HG03175 (cell line): ENCODE results near the gene XRN2.

ENCODE experiments used
- ATAC-seq: cut with Tn5 transposase; IDR thresholded peaks from one replicate; pipeline ENCODE4 v1.9.1; 2021; ENCODE audit warnings: mild to moderate bottlenecking, moderate library complexity; ENCODE audit not compliant: unreplicated experiment

Gene XRN2

GRCh38 chr20:21301940-21302663 is 1.0 kb upstream of the XRN2 start:
- ATAC-seq = no peak

DNA sequence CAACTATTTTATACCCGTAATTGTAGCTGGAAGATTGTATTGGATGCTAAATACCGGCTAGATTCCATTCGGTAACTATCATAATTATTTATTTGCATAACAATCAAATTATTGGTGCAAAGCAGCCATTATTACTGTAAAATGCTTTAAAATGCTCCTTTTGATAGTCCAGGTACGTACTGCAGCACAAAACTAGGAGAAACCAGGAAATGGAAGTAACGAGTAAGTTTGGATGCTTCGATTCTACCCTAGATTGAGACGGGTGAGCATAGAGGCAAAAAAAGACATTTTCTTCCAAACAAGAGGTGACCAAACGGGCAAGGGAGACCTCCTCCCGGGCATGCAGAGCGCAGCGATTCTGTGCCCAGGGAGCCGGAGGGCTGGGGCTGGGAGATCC is 469 bp upstream of the XRN2 start:
- ATAC-seq = peak; percentile 28

GRCh38 chr20:21303872-21304586 is 898 bp downstream of the XRN2 start:
- peak; percentile 4 for ATAC-seq

- no peak for ATAC-seq
These were observed 5.2 kb downstream of the XRN2 start for GRCh38 chr20:21308340-21308739.

DNA sequence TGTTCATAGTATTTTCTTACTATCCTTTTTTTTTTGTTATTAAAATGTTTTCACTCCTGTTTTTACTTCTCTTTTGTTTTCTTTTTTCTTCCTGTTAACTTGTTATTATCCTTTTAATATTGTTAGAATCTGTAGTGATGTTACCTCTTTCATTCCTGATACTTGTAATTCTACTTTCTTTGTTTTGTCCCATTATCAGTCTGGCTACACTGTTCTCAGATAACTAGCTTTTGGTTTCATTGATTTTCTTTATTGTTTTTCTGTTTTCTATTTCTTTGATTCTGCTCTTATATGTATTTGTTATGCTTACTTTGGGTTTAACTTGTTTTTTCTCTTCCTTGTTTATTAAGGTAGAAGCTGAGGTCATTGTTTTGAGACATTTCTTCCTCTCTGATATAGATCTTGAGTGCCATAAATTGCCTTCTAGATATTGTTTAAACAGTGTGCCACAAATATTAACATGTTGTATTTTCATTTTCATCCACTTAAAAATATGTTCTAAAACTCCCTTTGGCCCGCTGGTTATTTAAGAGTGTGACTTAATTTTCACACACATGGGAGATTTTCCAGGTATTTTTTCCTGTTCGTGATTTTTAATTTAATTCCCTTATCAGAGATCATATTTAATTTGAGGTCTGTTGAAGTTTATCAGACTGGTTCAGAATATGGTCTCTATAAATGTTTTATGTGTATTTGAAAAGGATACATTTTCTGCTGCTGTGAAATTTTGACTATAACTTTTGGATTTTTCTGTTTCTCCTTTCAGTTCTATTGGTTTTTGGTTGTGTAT is 6.7 kb downstream of the XRN2 start:
- no peak for ATAC-seq

GRCh38 chr20:21312813-21313474 is 9.8 kb downstream of the XRN2 start:
- no peak for ATAC-seq

DNA sequence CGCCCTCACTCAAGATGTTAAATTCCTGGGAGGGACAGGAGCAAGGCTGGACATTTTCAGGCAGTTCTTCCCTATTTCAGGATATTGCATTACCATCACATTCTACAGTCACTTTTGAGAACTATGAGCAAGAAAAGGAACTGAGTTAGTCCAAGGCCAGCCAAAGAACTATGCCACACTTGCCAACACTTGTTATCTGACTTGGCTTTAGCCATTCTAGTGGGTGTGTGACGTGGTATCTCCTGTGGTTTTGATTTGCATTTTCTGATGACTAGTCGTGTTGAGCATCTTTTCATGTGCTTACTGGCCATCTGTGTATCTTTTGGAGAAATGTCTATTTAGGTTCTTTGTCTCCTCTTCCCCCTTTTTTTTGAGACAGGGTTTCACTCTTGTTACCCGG is 12.0 kb downstream of the XRN2 start:
- ATAC-seq = no peak

- ATAC-seq = no peak
These were observed 19.1 kb downstream of the XRN2 start for GRCh38 chr20:21322083-21322710.

- no peak for ATAC-seq
These were observed 19.8 kb downstream of the XRN2 start for GRCh38 chr20:21322921-21323331.

DNA sequence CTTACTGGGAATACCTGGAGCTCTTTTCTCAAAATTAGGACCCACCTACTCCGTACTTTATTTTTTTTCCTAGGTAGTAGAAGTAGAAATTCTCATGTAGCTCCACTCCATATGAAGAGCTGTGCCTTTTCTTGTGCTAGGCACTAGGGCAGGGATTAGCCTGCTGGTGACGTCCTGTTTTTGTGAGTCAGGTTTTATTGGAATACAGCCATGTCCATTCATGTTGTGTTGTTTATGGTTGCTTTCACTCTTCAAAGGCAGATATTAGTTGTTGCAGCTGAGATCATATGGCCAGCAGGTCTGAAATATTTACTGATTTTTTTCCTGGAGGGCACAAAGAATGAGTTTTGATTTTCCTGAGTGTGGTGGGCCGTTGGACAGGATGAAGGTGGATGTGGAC is 20.5 kb downstream of the XRN2 start:
- ATAC-seq = no peak

DNA sequence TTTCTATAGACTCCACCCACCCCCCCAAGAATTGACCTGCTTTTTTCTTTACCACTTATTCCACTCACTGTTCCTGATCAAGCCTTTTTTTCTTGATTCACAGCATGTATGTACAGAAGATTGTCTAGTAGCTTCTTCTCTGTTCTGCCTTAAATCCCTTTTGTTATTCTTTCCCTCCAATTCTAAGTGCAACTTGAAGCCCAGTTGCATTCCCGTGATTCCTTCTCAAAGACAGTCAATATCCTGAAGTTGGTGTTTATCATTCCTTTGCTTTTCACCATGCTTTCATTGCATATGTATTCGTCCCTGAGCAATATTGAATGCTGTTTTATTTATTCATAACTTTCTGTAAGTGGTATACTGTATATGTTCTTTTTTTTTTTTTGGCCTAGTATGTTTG is 21.0 kb downstream of the XRN2 start:
- no peak for ATAC-seq

GRCh38 chr20:21325296-21325695 is 22.2 kb downstream of the XRN2 start:
- ATAC-seq = no peak

GRCh38 chr20:21326700-21327099 is 23.6 kb downstream of the XRN2 start:
- no peak for ATAC-seq

DNA sequence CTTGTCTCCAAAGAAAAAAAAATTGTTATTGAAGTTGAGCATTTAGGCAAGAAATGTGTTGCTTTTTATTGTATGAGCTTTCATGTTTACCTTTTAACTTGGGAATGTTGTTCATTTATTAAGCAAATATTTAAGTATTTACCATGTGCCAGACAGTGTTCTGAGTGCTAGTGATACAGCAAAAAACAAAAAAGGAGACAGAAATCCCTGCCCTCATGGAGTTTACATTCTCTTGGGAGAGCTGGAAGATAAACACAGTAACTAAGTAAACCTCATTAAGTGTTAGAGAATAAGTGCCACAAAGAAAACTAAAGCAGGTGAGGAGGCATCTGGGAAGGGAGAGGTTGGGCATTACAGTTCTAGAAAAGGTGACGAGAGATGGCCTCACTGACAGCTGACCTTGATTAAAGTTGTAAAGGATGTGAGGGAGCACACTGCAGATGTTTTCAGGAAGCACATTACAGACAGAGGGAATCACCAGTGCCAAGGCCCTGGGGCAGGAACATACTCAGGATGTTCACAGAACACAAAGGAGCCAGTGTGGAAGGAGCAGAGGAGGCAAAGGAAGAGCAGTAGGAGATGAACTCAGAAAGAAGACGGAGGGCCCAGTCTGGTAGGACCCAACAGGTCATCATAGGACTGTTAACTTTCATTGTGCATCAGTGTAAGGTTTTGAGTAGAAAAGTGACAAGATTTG is 33.5 kb downstream of the XRN2 start:
- ATAC-seq = no peak

DNA sequence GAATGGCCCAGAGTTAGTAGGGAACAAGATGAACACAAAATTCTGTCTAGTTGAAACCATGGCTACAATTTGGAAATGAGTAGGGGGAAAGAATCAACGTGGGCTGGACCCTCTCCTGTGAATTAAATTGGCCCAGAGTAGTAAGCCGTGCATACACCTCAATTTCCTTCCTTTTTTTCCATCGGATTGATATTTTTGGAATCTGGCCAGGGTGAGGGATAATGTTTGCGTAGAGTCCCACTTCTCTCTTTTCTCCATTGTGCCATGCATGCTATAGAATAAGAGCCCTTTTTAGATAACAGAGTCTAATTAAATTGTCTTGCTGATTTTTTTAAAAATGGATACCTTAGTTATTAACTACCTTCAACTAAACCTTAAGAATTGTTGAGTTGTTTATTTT is 35.2 kb downstream of the XRN2 start:
- ATAC-seq = no peak

DNA sequence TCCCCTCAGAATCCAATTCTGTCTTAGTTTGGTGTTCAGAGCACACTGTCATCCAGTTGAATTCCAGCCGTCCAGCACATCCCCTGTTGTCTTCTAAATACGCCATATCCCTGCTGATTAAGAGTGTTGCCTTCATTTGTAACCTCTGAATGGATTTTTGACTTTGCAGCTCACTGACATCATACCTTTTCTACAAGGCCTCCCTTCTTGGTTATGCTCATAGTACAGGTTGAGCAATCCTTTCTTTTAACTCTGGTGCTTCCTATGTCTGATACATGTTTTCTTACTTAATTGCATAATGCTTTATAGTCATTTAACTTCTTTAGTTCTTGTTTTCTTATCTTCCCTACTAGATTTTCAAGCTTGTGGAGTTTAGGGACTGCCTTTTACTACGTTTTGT is 36.4 kb downstream of the XRN2 start:
- no peak for ATAC-seq

GRCh38 chr20:21340991-21341697 is 38.0 kb downstream of the XRN2 start:
- ATAC-seq = no peak

GRCh38 chr20:21342656-21343345 is 39.7 kb downstream of the XRN2 start:
- no peak for ATAC-seq
